GM21360 (cell line): ENCODE measurements around the gene CTAGE4.
"Not testable (repeated sequence)": the region's sequence is repeated elsewhere in the genome, so short reads cannot be mapped to it uniquely, and the experiment has no call there.

Source experiments
- ATAC-seq: cut with Tn5 transposase; IDR thresholded peaks from one replicate; pipeline ENCODE4 v1.9.1; 2021; ENCODE audit warnings: mild to moderate bottlenecking, moderate library complexity; ENCODE audit not compliant: unreplicated experiment

The CTAGE4 gene

GRCh38 chr7:144217200-144217599 lies 33.9 kb downstream of the CTAGE4 start:
- ATAC-seq = not testable (repeated sequence)

DNA sequence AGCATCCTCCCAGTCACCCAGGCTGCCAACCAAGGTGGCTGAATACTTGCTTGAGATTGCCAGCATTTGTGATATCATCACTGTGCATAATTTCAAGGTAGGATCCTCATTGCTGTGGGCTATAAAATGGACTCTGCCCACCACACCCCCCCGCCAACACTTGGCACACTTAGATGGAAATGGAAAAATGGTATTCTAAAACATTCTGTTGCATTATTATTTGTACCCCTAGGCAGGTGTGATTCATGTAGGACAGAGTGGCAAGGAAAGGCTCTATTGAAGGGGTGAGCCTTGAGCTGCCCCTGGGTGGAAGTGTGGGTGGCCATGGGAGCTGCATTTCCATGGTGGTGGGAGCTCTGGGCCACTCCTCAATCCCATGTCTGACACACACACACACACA lies 35.3 kb downstream of the CTAGE4 start:
- not testable (repeated sequence) for ATAC-seq

DNA sequence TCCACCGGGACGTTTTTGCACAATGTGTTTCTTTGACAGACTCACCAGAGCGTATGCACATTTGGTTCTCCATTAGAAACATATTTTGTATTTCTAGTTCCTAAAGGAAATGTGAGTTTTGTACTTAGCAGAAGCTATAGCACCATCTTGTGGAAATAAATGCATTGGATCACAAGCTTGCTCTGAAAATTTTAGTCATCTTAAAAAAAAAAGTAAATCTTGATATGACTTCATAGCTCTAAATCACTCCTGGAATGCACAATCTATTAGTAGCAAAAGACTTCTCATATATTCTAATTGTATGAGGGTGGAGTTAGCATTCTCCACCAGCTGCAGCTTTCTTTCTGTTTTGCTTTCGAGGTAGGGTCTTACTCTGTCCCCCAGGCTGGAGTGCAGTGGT lies 35.9 kb downstream of the CTAGE4 start:
- not testable (repeated sequence) for ATAC-seq

DNA sequence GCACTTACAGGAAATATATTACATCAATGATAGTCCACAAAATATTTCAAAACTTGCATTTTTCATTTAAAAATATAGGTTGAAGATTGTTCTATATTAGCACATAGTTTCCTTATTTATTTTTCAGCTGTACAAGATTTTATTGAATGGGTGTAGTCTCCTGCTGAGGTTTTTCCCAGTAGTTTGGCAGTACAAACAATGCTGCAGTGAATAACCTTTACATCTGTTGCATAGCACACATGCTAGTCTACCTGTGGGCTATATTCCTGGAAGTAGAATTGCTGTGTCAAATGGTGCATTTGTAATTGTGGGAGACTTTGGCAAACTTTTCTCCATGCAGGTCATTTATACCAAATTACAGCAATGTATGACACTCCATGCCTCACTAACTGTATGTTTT lies 37.3 kb downstream of the CTAGE4 start:
- ATAC-seq = not testable (repeated sequence)

GRCh38 chr7:144223675-144224074 lies 40.4 kb downstream of the CTAGE4 start:
- not testable (repeated sequence) for ATAC-seq

DNA sequence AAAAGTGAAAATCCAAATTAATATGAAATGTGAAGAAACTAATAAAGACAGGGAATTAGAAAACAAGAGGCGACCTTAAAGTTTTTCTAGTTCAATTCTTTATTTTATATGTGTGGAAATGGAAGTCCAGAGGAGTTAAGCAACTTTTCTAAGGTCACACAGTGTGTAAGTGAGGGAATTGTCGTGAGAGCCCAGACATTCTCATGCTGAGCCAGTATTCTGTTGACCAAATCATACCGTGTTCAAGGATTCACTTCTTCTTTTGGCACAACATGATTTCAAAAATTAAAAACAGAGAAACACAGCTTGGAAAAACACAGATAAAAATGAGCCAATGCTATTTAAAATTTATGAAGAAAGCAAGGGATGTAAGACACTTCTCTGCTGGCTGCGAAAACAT lies 43.6 kb downstream of the CTAGE4 start:
- ATAC-seq = not testable (repeated sequence)

DNA sequence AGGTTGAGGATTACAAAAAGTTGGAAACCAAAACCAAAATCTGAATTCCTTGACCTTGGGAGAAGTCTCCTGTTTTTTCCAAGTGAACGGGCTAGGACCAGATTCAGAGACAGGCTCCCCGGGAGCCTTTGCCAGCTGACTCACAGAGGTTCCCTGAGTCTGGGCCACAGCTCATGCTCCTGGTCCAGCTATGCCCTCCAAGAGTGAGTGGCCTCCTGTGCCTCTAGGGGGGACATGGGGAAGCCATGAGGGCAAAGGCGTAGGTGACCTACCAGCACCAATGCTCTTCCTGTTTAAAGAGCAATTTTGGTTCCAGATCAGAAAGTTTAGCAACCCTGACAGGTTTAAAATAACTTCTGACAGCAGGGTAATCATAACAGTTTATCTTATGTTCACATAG lies 45.5 kb downstream of the CTAGE4 start:
- not testable (repeated sequence) for ATAC-seq

DNA sequence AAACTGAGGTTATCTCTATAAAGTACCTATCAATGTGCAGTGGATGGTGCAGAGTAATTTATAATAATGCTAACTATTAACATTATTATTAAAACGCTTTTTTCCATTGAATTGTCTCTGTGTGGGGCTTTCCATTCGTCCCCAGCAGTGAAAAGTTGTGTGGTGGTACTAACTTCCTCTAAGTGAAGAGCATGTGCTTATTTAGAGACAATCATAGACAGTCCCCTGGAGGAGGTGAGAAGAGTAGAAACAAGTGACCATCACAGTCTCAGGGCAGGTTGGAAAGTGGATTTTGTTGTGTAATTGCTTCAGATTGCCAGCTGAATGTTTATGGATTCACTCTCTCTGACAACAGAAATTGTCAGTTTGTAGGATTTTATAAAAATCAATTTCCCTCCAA lies 47.8 kb downstream of the CTAGE4 start:
- ATAC-seq = not testable (repeated sequence)

DNA sequence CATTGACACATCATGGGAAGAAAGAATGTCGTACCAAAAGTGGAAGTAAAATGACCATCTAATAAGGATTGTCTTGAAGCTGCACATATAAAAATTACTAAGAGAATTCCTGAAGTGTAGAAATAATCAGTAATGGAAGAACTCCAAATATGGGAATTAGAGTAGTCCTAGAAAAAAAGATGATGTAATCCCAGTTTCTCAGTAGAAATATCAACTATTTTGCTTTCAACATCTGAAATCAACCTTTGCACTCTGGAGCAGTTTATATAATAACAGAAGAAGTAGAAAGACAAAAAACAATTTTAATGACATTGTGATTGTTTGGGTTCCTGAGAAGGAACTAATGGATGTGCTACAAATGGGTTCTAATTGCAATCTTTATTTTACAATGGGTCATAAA lies 49.8 kb downstream of the CTAGE4 start:
- ATAC-seq = not testable (repeated sequence)
